GM21619 (cell line): ENCODE results near the gene CCDC91.

Experiments
- ATAC-seq: cut with Tn5 transposase; IDR thresholded peaks from one replicate; pipeline ENCODE4 v1.9.1; 2021; ENCODE audit not compliant: unreplicated experiment

The CCDC91 gene

GRCh38 chr12:28574746-28575592 lies 384.7 kb downstream of the CCDC91 start:
- no peak for ATAC-seq

GRCh38 chr12:28575593-28576205 lies 385.4 kb downstream of the CCDC91 start:
- ATAC-seq: no peak

- ATAC-seq: no peak
Observed at GRCh38 chr12:28578361-28578760, 388.1 kb downstream of the CCDC91 start.

- ATAC-seq: no peak
Observed at GRCh38 chr12:28578833-28579252, 388.6 kb downstream of the CCDC91 start.

- no peak for ATAC-seq
Observed at GRCh38 chr12:28582672-28583376, 392.6 kb downstream of the CCDC91 start.

GRCh38 chr12:28583701-28584261 lies 393.5 kb downstream of the CCDC91 start:
- ATAC-seq: no peak

GRCh38 chr12:28585146-28585545 lies 394.9 kb downstream of the CCDC91 start:
- no peak for ATAC-seq

GRCh38 chr12:28586481-28586880 lies 396.2 kb downstream of the CCDC91 start:
- no peak for ATAC-seq

GRCh38 chr12:28591831-28592230 lies 401.6 kb downstream of the CCDC91 start:
- no peak for ATAC-seq
